Measurements from ENCODE around the gene PPP1R3F.
A peak's percentile ranks its signal among the peaks of the same experiment; 100 is the strongest.
"Not testable (repeated sequence)": the region's sequence is repeated elsewhere in the genome, so short reads cannot be mapped to it uniquely, and the experiment has no call there.

Gene PPP1R3F

DNA sequence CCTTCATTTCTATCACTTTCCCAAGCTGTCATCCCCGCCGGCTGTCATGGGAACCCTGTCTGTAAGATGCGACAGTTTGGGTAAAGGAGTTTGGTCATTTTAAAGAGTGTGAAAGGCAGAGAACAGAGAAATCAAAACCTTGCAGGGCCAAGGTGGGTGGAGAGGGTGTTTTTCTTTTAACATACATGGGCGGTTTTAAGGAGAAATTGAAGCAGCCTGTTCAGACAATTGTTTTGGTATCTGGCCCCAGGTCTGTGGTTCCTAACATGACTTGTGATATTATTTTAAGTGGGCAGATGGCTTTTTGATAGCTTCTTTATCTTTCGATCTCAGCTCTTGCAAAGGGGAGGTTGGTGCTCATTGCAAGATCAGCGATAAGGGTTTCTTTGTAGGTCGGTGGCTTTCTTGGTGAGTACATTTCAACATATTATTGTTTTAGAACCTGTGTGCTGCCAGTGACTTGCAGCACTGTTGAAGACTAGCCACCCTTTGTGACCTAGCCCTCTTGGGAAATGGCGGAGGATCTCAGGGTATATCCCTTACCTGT, 3.7 kb downstream of the PPP1R3F start:
- DNase-seq (ENCODE audit: low read depth), result no peak

DNA sequence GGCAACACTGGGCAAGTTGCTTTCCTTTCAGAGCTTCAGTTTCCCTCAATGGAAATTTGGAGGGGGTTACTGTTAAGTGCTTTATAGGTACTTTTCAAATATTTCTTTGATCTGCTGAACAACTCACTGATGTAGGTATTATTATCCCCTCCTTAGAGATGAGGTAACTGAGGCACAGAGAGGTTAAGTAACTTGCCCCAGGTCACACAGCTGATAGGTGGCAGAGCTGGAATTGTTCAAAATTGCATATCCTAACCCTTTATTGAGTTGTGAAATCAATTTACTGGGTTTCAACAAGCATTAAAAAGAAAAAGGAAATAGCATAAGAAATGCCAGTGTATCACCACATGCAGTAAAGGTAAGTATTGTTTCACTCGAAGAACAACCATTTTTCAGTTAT, 6.6 kb downstream of the PPP1R3F start:
- no peak for DNase-seq (ENCODE audit: low read depth)

DNA sequence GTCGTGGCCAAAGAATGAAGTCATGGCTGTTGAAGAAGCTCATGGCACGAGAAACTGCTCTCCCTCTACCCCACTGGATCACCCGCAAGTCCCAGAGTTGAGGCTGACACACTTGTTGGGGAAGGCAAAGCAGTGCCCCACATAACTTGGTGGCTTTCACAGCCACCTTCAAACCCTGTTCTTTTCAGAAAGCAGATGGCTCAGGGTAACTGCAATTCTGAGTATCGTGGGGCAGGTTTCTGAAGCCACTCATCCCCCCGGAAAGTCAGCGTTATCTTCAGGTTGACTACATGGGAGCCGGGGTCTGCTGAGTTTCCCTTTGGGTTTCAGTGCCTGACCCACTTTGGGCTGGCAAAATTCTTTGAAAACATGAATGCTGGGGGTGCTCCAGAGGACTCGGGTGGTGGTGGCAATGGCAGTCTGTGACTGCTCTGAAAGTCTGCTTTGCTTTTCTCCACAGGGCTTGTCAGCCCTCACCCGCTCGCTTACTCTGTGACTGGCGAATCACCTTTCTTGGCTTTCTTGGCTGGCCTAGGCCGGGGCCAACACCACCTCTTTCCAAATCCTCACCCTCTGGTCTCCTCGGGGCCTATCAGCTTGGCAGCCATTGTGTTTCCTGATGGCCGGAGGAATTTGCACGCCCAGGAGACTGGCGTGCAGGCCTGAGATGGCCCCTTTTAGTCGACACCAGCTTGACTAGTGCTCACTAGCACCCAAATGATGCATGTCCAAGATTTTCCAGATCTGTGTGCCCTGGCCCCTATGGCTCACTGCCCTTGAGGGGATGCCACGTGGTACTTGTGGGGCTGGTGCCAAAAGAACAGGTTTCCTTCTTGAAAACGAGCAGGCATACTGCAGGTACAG, 7.3 kb downstream of the PPP1R3F start:
- DNase-seq (ENCODE audit: low read depth), result no peak

DNA sequence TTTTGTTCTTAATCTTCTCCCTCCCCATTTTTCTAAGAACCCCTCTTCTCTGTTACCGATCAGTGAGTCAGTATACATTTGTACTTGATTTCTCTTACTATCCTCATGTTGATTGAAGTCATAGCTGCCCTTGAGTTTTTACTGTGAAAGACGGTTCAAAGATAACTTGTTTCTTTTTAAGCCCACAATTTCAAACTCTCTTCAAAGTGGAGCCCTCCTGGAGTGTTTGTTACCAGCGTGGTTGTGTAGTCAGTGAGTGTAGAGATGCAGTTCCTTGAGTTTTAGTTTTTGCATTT, 7.9 kb downstream of the PPP1R3F start:
- no peak for DNase-seq (ENCODE audit: low read depth)

DNA sequence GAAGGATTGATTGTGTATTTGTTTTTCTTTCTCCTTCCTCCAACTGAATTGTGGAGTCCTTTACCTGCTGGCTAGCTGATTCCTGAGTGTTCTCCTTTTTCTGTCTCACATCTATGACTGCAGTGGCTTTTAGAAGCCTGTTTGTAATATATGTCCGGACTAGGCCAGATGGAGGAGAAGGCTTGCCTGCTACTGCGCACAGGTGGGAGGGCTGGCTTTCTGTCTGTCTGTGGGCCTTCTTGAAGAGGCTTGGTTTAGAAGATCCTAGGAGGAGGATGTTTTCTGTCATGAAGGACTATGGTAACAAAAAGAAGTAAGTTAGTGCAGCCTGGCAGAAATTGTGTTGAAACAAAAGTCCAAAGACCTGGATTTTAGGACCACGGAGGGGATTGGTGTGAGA, 8.5 kb downstream of the PPP1R3F start:
- no peak for DNase-seq (ENCODE audit: low read depth)

DNA sequence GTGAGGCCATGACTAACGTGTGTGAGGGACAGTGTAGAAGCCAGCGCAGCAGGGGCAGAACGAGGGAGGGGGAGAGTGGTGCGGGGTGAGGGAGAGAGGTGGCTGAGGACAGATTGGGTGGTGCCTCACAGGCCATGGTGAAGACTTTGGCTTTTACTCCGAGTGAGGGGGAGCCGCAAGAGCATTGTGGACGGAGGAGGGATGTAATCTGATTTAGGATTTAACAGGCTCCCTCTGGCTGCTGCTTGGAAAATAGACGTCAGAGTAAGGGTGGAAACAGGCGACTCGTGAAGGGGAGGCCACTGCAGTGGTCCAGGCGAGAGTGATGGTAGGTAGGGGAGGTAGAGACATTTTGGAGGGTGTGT, 13.0 kb downstream of the PPP1R3F start:
- DNase-seq (ENCODE audit: low read depth), result no peak

DNA sequence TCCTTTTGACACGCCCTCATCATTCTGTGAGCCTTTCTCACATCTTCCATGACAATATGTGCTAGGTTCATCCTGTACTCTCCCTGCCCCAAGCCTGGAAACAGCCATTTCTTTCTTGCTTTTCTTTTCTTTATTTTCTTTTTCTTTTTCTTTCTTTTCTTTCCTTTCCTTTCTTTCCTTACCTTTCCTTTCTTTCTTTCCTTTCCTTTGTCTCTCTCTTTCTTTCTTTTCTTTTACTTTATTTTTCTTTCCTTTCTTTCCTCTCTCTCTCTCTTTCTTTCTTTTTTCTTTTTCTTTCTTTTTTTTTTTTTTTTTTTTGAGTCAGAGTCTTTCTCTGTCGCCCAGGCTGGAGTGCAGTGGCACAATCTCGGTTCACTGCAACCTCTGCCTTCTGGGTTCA, 14.6 kb downstream of the PPP1R3F start:
- DNase-seq (ENCODE audit: low read depth), result no peak

DNA sequence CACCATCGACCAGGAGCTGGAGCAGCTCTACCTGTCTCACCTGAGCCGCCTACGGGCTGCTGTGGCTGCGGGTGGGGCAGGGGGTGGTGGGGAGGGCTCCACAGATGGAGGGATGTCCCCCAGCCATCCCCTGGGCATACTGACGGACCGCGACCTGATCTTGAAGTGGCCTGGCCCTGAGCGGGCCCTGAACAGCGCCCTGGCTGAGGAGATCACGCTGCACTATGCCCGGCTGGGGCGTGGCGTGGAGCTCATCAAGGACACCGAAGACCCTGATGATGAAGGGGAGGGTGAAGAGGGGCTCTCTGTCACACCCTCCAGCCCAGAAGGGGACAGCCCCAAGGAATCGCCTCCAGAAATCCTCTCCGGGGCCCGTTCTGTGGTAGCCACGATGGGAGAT, 16.5 kb downstream of the PPP1R3F start:
- DNase-seq (ENCODE audit: low read depth), result no peak

DNA sequence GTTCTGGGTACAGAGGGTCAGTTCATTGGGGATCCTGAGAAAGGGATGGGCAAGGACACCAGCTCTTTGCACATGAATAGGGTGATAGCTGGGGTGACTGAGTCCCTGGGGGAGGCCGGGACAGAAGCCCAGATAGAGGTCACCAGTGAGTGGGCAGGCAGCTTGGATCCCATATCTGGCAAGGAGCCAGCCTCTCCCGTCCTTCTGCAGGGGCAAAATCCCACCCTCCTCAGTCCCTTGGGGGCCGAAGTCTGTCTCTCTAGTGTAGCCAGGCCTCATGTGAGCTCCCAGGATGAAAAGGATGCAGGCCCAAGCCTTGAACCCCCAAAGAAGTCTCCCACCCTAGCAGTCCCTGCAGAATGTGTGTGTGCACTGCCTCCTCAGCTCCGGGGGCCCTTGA, 17.0 kb downstream of the PPP1R3F start:
- DNase-seq (ENCODE audit: low read depth), result no peak

DNA sequence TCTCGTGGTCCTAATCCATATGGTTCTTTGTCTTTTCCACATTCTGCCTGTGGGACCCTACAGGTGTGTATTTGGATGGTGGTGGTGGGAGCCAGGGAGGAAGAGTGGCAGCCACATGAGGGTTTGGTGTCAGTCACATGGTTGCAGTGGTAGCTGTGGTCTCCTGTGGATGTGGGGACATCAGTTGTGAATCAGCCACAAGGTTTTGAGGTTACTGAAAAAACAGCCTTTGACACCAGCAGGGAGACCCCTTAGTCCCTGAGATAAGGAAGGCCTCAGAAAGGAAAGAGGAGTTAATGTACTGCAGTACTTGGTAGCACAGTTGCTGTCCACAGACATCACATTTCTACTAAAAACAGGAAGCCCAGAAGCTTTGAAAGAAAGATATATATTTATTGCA, 18.1 kb downstream of the PPP1R3F start:
- DNase-seq (ENCODE audit: low read depth), result no peak

DNA sequence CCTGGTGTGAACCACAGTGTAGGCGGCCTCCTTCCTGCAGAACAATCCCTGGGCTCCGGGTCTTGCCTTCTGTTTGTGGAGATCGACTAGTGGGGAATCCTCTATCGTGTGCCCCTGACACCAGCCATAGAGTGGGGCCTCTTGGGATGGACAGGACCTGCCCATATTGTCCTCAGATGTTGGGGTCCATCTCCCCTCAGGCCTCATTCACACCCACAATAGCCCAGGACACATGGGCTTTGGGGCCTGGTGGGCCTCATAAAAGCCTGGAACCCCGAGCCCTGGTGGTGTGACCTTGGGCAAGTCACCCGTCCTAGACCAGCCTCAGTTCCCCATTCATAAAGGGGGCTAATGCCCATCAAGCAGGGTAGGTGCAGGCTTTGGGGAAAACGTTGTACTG, 20.6 kb downstream of the PPP1R3F start:
- no peak for DNase-seq (ENCODE audit: low read depth)

DNA sequence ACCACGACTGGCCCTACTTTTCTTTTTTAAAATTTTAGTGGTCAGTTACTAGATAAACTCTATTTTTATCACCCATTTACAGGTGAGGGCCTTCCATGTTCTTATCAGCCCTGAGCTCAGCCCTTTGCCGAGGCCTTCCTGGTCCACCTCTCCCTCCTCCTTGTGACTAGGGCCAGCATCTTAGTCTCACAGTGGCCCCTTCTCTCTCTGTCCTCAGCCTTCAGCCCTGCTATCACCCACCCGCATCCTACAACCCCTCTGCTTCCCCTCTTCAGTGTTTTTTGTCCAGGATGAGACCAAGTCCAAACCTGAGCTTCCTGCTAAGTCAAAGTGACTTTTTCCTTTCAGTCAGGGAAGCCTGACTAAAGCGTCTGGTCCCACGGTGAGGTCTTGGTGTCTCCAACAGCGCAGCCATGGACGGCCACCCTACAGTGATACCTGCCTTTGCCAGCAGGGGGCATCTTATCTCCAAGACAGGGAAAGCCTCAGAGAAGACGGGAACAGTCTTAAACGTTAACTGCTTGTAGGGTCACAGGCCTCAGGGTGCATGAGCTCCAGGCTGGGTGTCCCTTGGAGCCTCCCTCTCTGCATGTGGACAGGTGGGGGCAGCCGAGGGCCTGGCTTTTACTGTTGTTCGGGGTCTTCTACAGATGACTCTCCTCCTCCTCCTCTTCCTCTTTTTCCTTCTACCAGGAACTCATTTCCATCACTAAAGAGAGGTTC, 22.2 kb downstream of the PPP1R3F start:
- peak; percentile 45 for DNase-seq (ENCODE audit: low read depth)

DNA sequence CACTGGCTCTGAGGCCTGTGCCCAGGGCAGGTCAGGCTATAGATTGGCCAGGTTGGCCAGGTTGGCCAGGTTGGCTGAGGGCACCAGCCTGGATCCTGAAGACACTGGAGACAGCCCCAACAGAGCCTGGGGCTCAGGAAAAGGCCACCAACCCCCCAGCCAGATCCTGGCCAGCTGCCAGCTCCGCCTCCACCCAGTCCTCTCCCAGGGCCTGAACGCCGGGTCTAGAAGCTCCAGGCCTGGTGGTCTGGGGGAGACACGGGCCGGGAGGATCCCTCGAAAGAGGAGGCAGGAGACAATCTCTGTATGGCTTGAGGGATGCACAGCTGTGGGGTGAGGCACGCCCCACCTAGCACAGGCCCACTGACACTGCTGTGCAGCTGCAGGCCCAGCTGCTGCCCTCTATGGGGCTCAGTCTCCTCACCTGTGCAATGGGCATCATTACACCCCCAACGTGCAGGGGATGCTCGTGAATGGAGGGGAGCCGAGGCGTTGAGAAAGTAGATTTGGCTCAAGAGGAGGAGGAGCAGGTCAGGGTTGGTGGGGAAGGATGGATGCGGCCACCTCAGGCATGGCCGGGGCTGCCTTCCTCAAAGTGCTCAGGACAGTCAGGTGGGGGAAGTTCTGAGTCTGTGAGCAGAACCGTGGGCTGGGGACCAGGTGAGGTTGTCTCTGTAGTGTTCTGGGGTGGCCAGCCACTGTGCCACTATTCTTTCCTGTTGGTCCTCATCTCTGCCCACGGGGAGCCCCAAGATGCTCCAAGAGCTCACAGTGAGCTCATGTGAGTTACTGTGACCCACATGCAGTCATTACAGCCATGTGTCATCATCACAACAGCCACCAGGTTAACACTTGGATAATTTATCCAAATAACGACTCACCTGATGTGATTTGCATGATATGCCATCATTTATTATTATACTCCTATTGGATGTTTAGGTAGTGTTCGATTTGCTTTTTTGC, 23.1 kb downstream of the PPP1R3F start:
- DNase-seq (ENCODE audit: low read depth), result no peak

DNA sequence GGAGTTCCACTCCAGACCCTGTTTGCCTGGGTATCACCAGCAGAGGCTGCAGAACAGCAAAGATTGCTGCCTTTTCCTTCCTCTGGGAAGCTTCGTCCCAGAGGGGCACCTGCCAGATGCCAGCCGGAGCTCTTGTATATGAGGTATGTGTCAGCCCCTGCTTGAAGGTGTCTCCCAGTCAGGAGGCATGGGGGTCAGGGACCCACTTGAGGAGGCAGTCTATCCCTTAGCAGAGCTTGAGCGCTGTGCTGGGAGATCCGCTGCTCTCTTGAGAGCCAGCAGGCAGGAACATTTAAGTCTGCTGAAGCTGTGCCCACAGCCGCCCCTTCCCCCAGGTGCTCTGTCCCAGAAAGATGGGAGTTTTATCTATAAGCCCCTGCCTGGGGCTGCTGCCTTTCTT, 29.7 kb downstream of the PPP1R3F start:
- DNase-seq (ENCODE audit: low read depth), result not testable (repeated sequence)

DNA sequence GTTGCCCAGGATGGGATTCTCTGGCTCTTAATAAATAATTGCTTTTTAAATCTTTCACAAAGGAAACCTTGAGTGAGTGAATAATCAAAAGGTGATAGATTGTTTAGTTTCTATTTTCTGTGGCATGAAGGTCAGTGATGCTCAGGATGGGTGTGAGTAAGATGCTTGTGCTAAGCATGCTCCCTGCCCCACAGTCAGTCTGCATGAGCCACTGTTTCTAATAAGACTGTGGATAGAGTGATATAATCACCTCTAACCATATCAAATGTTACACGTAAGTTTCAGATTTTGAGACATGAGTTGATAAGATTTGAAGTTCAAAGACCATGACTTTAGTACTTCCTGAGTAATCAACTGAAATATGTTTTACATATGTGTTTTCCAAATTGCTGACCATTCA, 31.1 kb downstream of the PPP1R3F start:
- DNase-seq (ENCODE audit: low read depth), result no peak

DNA sequence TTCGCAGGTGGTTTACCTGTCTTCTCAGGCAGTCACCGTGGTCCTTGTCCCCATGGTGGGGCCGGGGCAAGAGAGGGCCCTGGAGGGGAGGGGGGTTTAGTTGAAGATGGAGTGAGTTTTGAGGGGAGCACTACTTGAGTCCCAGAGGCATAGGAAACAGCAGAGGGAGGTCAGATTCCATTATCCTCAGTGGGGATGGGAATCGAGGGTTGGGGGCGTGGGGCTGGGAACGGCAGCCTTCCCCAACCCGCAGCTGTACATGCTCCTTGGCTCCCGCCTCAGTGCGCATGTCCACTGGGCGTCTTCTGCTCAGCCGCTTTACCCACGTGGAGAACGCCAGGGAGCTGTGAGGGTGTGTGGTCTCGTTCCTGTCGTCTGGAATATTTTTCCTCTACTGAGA, 33.8 kb downstream of the PPP1R3F start, which contains the start of gene GAGE10:
TSS of gene GAGE10 (plus strand) at position 301 of the 400 bp plus-strand sequence. CDS start 1,214 bp downstream, outside the sequence.
- DNase-seq (ENCODE audit: low read depth), result no peak

DNA sequence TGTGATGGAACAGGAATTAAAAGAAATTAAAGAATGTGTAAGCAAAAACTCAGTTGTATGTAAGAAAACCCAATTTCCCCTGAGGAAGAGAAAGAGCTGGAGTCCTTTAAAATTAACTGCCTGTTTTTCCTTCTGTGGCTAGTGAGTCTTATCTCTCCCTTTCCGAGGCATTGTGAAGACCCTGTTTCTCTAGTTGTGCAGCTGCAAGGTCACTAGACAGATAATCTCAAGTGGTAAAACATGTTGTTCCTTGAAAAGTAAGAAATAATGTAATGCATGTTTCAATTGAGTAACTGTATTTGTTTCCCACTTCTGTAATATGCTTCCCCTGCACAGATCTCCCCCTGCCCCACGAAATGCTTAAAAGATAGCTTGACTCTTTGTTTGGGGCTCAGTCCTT, 38.2 kb downstream of the PPP1R3F start:
- DNase-seq (ENCODE audit: low read depth), result not testable (repeated sequence)

DNA sequence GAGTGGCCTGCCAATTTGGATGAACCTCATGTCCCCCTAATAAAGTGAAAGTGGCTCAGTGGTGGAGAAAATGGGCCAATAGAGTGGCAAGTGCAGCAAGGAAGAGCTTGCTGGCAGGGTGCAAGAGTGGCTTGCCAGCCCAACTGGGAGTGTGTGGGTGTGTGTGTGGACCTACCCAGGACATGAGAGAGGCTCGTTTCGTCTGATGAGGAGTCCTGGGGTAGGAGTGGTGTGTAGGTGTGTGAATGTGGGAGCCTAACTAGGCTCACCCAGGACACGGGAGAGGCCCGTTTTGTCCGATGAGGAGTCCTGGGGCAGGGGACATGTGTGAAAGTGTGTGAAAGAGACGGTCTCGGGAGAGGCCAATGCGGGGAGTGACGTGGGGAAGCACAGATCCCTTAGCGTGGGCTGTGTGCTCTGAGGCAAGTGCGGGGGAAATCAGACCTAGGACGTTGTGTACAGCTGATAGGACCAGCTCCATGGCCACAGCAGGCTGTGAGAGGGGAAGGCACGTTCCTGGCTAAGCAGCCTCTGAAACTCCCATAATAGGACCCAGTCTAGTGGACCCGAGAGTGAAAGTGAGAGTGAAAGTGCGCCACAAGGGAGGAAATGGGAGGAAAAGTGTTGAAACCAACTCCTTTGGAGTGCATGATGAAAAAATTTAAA, 39.1 kb downstream of the PPP1R3F start:
- DNase-seq (ENCODE audit: low read depth), result no peak

DNA sequence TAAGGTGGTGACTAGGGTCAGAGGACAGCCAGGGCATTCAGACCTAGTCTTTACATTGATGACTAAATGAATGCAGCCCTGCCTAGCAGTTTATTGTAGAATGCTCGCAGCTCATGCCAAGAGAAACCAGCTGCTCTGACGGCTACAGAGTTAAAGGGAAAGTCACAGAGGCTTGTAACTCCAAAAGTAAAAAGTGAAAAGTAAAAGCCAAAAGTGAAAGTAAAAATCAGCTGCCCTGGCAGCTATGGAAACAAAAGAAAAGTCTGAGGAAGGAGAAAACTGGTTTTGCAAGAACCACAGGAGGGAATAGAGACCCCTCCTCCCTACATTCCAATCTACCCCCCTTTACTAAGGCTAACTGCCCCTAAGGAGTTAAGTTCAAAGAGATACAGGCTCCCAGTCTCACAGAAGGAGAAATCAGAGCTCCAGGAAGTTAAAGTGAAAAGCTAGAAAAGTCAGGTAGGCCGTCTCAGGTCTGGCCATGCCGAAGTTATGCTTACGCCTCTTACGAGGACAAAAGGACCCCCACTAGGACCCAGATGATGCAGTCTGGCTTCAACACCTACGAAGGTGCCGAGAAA, 39.9 kb downstream of the PPP1R3F start:
- DNase-seq (ENCODE audit: low read depth), result no peak

DNA sequence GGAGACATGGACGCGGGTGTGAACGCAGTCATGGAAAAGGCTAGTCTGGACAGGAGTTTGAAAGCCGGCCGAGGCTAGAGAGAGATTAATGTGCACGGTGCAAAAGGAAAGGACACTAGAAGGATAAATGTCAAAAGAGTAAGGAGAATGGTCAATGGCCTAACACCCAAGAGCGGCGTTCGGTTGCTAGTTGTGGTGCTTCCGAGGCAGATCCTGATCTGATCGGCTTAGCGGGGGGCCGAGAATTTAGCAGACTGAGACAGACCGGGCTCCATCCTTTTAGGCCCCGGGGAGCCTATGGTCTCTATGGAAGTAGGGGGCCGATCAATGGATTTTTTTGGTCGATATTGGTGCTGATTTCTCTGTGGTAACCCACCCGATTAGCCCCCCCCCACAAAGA, 40.8 kb downstream of the PPP1R3F start:
- DNase-seq (ENCODE audit: low read depth), result no peak

DNA sequence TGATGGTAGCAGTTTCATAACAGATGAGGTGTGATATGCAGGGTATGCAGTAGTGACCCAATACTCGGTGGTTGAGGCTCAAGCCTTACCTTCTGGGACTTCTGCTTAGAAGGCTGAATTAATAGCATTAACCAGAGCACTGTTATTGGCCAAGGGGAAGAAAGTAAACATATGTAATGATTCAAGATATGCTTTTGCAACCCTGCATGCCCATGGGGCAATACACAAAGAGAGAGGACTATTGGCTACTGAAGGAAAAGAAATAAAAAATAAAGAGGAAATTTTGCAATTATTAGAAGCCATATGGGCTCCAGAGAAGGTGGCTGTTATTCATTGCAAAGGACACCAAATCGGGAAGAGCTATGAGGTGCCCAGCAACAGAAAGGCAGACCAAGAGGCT, 42.6 kb downstream of the PPP1R3F start:
- DNase-seq (ENCODE audit: low read depth), result no peak
